ENCODE data around the gene ASXL1.
"Not testable (repeated sequence)": the region's sequence is repeated elsewhere in the genome, so short reads cannot be mapped to it uniquely, and the experiment has no call there.

ASXL1 gene

DNA sequence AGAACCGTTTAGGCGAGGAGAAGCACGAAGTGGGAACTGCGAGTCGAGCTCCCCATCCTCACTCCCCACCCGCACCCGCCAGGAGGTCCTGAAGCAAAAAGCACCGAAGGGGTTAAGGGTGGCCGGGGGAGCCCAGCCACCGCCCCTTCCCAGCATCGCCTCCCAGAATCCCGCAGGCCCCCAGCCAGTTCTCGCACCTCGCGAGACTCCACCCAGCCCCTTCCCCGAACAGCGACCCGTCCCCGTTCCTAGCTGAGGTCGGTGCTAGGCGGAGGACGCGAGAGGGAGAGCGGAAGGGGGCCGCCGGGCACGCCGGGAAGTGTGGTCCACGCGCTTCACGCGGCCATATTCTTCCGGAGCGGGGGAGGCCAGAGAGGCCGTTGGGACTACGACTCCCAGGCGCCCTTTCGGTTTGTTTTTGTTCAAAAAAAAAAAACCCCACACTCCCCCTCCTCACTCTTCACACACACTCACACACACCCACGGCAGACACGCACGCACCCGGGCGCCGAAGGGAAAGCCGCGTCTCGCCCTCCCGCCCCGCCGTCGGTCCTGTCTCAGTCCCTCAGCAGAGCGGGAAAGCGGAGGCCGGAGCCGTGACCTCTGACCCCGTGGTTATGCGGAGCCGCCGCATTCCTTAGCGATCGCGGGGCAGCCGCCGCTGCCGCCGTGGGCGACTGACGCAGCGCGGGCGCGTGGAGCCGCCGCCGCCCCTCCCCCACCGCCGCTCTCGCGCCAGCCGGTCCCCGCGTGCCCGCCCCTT lies at the start of gene ASXL1:
TSS of gene ASXL1 (plus strand) at position 463 of the 763 bp plus-strand sequence. CDS start 445 bp downstream, outside the sequence.
- peak; percentile 96 to 98 for DNase-seq

DNA sequence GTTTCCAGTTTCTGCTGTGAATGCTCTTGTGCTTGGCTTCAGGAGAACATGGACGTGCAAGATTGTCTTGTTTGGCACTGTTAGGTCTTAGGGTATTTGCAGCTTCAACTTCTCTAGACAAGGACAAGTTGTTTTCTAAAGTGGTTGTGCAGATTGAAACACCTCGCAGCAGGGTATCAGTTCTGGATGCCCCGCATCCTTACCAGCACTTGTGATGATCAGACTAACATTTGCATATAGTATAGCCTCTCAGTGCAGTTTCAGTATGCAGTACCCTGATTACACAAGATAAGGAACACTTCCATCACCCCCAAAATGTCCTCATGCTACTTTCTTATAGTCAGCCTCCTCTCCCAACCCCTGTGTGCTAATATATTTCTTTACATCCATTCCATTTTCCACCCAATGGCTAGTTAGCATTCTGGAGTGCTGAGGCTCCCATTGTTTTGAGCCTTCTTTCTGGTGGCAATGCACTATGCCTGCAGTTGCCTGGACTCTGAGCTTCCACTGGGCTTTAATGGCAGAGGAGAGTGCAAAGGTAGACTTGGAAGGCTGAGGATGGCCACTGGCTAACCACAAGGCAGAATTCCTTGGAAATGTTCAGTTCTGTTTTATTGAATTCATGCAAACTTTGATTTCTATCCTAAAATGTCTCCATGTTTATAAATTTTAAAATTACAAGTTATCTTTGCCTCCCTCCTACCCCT lies 45.3 kb upstream of the ASXL1 start:
- no peak for DNase-seq

DNA sequence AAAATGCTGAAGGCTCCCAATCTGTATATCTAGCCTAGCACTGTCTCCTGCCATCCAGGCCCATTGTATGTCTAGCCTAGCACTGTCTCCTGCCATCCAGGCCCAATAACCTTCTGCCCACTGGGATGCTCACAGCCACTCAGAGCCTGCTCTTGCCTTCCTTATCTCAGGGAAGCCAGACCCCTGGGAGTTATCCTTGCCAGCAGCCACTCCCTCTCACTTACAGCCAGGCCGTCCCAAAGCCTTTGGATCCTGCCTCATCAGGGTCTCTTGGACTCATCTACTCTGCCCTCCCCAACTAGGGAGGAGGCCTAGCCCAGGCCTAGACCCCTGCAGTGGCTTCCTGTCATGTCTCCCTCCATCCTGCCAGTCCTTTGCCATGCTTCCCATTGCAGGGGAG lies 43.4 kb upstream of the ASXL1 start:
- DNase-seq = no peak

DNA sequence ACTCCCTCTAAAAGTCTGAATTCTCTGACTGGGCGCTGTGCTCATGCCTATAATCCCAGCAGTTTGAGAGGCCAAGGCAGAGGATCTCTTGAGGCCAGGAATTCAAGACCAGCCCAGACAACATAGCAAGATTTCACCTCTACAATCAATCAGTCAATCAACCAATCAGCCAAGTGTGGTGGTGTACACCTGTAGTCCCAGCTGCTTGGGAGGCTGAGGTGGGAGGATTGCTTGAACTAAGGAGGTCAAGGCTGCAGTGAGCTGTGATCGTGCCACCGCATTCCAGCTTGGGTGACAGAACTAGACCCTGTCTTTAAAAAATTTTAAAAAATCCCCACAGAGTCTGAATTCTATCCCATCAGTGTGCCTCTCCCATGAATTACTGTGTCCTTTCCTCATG lies 42.7 kb upstream of the ASXL1 start:
- DNase-seq = no peak

DNA sequence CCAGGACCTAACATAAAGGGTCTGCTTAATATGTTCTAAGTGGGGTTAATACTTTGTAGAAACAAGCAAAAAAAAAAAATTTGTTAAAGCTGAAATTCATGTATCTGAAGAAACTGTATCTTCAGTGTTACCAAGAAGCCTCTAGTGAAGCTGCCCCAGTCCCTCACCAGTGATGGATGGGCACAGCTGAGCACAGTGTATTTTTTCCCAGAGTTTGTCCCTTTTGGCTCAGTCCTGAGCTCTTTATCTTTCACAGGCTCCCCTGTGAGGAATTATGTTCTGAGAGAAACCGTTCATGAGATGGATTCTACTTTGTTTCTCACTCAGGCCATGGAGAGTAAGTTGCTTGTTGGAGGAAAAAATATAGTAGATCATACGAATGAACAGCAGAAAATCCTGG lies 42.2 kb upstream of the ASXL1 start:
- no peak for DNase-seq

DNA sequence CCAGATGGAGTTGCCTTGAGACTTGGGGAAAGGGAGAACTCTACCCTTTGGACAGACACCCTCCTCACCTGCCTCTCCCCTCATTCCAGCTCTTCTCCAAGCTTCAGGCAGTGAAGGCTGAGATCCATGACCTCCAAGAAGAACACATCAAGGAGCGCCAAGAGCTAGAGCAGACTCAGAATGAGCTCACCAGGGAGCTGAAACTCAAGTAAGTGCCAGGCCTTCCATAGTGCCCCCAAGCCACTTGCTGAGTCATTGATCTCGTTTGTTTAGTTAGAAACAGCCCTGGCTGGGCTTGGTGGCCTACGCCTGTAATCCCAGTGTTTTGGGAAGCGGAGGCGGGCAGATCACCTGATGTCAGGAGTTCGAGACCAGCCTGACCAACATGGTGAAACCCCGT lies 41.5 kb upstream of the ASXL1 start:
- no peak for DNase-seq

DNA sequence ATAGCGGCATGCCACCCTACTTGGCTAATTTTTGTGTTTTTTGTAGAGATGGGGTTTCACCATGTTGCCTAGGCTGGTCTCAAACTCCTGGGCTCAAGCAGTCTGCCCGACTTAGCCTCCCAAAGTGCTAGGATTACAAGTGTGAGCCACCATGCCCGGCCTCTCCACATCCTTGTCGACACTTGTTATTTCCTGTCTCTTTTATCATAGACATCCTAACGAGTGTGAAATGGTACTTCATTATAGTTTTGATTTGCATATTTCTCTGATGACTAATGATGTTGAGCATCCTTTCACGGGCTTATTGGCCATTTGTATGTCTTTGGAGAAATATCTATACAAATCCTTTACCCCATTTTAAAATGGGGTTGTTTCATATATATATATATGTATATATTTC lies 39.0 kb upstream of the ASXL1 start:
- no peak for DNase-seq

DNA sequence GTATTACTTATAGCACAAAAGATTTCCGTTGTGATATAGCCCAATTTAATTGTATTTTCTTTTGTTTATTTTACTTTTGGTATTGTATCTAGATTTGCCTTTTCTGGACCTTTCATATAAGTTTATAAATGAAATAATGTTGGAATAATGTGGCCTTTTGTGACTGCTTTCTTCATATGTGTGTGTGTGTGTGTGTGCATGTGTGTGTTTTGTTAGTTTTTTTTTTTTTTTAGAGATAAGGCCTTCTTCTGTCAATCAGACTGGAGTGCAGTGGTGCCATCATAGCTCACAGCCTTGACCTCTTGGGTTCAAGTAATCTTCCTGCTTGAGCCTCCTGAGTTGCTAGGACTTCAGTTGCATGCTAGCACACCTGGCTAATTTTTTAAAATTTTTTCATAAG lies 37.8 kb upstream of the ASXL1 start:
- no peak for DNase-seq

DNA sequence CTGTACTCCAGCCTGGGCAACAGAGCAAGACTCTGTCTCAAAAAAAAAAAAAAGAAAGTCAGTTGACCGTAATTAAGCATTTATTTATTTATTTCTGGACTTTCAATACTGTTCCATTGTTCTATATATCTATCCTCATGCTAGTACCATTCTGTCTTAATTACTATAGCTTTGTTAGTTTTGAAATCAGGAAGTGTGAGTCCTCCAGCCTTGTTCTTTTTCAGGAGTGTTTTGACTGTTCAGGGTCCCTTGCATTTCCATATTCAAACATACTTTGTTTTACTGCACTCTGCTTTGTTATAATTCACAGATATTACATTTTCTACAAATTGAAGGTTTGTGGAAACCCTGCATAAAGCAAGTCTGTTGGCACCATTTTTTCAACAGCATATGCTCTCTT lies 36.7 kb upstream of the ASXL1 start:
- DNase-seq = no peak

DNA sequence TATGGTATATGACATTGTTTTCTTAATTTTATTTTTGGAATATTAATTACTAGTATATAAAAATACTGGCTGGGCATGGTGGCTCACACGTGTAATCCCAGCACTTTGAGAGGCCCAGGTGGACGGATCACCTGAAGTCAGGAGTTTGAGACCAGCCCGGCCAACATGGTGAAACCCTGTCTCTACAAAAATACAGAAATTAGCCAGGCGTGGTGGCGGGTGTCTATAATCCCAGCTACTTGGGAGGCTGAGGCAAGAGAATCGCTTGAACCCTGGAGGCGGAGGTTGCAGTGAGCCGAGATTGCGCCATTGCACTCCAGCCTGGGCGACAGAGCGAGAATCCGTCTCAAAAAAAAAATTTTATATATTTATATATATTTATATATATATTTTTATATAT lies 35.9 kb upstream of the ASXL1 start:
- DNase-seq = not testable (repeated sequence)

DNA sequence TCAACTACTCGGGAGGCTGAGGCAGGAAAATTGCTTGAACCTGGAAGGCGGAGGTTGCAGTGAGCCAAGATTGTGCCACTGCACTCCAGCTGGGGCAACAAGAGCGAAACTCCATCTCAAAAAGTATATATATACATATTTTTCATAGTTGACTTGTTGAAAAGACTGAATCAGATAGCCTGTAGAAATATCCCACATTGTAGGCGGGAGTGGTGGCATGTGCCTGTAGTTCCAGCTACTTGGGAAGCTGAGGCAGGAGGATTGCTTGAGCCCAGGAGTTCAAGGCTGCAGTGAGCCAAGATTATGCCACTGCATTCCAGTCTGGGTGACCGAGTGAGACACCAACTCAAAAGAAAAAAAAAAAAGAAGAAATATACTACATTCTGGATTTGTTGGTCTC lies 34.4 kb upstream of the ASXL1 start:
- not testable (repeated sequence) for DNase-seq

DNA sequence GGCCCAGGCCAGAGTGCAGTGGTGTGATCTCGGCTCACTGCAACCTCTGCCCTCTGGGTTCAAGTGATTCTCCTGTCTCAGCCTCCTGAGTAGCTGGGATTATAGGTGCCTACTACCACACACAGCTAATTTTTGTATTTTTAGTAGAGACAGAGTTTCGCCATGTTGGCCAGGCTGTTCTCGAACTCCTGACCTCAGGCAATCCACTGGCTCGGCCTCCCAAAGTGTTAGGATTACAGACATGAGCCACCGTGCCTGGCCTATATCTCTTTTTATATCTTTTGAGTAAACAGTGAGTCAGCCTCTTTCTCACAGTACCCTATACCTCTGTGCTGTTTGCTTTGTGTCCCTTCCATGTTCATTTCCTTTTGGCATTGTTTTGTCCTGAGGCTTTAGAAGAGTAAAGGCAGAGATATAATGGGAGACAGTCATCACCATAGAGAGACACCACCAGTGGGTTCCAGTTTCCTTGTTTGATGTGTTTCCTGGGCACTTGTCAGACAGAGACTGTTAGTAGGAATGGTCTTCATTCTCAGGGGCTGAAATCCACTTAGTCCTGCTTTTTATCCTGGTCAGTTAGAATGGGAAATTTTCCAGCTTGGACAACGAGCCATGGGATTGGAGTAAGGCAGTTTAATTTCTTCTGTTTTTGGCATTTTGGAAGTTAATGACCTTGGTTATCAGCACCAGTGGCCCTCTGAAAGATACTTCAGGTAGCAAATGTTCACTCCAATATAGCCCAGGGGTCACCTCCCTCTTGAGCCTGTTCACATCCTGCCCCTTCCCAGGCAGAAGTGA lies 32.2 kb upstream of the ASXL1 start:
- DNase-seq = no peak

DNA sequence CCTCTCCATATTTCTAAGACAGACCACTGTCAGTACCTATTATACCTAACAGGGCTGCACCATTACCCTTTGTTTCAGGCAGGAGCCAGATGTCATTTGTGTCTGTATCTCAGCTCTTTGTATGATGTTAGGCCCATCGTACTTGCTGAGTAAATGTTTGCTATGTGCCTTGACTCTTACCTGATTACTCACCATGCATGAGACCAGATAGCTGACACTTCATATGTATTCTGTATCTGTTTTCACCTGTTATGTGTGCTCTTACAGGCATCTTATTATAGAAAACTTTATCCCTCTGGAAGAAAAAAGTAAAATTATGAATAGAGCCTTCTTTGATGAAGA lies 31.7 kb upstream of the ASXL1 start:
- no peak for DNase-seq

DNA sequence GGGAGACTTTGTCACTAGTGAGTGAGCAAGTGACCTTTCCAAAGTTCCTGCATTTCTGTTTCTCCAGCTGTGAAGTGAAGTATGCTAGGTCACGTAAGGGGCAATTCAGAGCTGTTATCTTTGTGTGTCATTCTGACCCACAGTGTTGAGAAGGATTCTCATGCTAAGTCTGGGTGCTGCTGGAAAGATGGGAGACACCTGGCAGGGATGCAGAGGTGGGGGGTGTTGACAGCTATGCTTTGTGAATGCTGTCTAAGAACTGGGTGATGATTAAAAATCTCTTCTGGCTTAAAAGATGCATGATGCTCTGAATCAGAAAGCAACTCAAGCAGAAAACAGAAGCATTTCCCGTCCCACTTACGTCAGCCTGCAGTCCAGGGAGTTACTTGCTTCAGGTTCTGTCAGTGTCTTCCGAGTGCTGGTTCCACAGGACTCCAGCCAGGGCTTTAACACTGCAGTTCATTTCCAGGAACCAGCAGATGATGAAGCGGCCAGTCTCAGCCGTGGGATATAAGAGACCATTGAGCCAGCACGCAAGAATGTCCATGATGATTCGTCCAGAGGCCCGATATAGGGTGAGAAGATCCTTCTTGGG lies 30.9 kb upstream of the ASXL1 start:
- no peak for DNase-seq

DNA sequence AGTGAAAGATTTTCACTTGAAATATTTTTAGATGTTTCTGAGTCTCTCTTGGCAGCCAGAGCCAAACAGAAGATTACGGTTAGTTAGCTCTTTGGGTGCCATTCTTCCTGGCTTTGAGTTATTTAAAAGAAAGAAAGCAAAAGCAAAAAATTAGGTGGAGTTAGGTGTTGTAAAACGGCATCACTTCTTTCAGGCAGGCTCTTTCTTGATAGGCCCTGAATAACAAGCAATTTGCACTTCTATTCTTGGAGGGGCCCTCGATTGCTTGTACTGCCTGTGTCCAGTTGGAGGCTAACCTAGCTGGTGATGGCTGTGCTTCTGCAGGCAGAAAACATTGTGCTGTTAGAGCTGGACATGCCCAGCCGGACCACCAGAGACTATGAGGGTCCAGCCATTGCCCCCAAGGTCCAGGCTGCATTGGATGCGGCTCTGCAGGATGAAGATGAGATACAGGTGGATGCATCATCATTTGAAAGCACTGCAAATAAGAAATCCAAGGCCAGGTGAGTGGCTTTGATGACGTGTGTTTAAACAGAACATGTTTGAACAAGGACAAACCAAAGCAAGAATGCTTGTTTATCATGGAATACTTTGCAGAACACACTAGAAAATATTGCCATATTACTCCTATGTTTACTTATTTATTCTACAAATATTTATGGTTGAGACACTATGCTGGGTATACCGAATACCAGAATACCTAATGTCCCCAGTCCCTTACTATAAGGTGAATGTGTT lies 28.1 kb upstream of the ASXL1 start:
- no peak for DNase-seq

DNA sequence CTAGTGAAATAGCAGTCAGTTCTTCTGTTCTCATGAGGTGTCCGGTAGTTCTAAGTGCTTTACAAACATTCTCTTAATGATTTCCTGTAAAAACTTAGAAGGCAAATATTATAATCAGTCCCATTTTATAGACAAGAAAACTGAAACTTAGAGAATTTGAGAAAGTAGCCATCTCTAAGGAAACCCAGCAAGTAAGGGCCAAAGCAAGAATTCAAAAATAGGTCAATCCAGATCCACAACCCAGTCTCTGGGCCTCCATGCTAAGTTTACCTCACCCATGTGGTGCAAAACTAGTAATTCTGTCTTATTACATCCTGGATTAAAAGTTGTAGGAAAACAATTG lies 27.6 kb upstream of the ASXL1 start:
- DNase-seq = no peak

DNA sequence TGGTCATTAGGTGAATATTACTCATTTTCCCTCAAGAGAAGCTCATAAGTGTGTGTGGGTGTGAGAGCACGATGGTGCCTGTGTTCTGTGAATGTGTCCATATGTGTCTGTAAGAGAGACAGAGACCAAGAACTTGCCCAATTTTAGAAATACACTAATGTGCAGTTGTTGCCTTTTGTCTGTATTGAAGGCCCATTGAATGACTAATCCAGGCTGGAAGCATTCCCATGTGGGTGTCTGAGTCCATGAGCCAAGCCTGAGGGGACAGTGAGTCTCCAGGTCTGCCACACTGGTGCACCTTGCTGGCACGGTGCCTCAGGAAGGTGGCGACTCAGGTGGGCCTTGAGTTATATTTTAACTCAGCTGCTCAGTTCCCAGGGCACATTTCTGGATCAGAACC lies 25.5 kb upstream of the ASXL1 start:
- DNase-seq = no peak

DNA sequence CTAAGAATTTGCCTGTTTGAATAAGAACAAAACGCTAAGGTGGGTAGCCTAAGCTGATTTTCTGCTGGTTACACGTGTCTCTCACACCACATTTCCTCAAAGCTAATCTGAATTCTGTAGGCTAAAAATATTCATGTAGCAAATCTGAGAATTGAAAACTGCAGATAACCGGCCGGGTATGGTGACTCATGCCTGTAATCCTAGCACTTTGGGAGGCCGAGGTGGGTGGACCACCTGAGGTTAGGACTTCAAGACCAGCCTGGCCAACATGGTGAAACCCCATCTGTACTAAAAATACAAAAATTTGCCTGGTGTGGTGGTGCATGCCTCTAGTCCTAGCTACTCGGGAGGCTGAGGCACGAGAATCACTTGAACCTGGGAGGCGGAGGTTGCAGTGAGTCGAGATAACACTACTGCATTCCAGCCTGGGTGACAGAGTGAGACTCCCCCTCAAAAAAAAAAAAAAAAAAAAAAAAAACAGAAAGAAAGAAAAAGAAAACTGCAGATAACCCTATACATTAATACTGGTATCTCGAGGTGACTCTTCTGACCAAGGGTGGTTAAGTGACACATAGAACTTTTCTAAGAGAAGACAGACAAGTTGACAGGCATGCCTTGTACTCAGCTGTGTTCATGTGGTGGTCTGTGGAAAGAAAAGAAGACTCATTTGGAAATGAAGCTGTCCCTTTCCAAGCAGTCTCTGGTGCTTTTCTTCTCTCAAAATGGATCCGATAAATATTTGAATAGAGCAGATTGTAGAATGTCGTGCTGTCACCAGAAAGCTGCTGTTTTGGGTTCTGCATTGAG lies 24.7 kb upstream of the ASXL1 start:
- no peak for DNase-seq

DNA sequence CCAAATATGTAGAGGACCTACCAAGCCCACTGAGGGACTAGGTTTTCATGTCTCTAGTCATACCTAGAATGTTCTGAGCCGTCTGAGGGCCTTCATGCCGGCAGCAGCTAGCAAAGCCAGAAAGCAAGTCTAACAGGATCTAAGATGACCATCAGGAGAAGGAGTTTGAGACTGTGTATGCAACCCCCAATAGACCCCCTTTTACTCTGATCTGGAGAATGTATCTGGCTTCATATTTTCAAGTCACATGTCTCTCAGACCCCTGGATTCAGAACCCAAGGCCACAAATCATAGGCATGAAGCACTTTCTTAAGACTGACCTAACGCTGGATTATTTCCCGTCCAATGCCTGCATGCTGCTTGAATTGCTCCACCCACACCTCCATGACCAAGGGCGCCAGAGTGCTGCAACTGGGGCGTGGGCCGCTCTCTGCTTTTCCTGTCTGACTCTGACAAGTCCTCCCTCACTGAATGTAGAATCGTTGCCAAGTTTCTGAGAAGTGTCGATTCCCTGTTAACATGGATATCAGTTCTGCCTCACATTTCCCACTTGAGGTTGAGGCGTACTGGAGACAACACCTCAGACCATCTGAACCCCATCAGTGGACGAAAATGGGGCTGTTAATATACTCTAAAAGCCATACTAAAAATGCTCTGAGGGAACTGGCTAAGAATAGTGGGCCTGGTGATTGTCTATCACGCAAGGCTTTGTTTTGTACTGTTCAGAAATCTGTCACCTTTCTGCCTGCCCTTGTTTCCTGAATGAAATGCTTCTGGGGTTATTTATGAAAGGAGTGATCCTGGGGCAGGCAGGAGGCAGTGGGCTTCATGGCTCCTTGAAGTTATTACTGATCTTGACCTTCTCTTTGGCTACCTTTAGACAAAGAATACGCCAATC lies 23.9 kb upstream of the ASXL1 start:
- DNase-seq = peak in 1 of 2 donors; percentile 10

DNA sequence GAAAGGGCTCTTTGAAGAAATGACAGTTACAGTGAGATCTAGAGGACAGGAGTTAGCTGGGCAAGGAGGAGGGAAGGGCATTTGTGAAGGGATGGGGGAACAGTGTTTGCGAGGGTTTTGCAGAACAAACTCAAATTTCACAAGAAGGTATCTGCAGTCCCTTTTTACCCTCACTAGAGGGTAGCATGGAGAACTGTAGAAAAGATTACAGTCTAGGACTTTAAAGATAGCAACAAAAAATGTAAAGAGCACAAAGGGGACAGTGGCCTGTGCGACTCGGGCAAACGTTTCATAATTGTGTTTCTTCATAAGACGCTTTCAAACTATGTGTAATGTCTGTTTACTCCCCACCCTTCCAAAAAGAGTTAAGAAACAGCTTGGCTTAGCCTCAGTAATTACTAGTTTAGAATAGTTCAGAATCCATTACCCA lies 21.2 kb upstream of the ASXL1 start:
- DNase-seq = peak in 1 of 2 donors; percentile 48

All from bone marrow (tissue), 2 donors.